Panc1 (cell line): ENCODE results near the gene C14orf93.

Experiments
- CTCF ChIP-seq: fragments of 450-650 bp; IDR thresholded peaks from 2 replicates; pipeline ENCODE4 v1.5.1; 2017; ENCODE audit warnings: mild to moderate bottlenecking
- POLR2AphosphoS5 ChIP-seq: IDR thresholded peaks from 2 replicates; pipeline ENCODE4 v1.6.1; 2012; ENCODE audit warnings: mild to moderate bottlenecking, low read depth, low read length, moderate library complexity
- REST ChIP-seq, 2 experiments: IDR thresholded peaks; 2 replicates each; pipeline ENCODE4 v1.6.1; 2011 to 2012; ENCODE audit warnings: low read depth in 2 of 2, control low read depth in 1 of 2, low read length in 1 of 2, mild to moderate bottlenecking in 1 of 2, moderate library complexity in 1 of 2; ENCODE audit not compliant: insufficient read depth in 1 of 2

GRCh38 chr14:23002592-23002991 is 7.4 kb downstream of the C14orf93 start:
- TF ChIP-seq POLR2AphosphoS5 (no peak), CTCF (no peak), REST (IDR thresholded peaks at IDR 0.05; ENCODE audit: insufficient read depth in 1 of 2, low read depth in 2 of 2, low read length in 1 of 2) (no peak)
